Islet of Langerhans (tissue), 1 donor: ENCODE data around the gene GRIN2A.
"Not testable (repeated sequence)": the region's sequence is repeated elsewhere in the genome, so short reads cannot be mapped to it uniquely, and the experiment has no call there.

Source experiments
- FAIRE-seq: peaks from one replicate; lab custom pipeline; 2011; peaks lifted over from hg19 to GRCh38; lab: Jason Lieb, UNC

Gene GRIN2A

DNA sequence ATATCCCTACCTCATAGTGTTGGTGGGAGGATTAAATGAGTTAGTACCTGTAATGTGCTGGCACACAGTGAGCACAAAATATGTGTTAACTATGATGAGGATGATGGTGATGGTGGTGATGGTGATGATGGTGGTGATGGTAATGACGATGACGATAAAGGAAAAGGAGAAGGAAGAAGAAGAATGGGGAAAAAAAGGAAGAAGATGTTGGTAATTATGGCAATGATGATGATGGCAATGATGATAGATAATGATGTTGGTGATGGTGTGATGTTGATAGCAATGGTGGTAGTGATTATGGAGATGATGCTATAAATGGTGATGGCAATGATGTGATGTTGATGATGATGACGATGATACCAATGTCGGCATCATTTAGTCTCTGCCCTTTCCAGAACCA, 270.2 kb downstream of the GRIN2A start:
- no peak for FAIRE-seq

DNA sequence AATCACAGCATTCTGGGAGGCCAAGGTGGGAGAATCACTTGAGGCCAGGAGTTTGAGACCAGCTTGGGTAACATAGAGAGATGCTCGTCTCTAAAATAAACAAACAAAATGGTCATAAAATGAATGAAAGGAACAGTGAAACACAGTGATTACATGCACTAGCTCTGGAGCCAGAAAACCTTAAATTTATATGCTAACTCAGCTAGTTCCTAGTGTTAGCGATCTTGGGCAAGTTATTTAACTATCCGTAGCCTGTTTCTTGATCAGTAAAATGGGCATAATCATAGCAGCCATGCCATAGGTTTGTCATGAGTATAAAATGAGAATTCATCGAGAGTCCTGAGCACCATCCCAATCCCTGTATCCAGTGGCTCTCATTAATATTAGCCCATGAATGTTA, 271.0 kb downstream of the GRIN2A start:
- no peak for FAIRE-seq

DNA sequence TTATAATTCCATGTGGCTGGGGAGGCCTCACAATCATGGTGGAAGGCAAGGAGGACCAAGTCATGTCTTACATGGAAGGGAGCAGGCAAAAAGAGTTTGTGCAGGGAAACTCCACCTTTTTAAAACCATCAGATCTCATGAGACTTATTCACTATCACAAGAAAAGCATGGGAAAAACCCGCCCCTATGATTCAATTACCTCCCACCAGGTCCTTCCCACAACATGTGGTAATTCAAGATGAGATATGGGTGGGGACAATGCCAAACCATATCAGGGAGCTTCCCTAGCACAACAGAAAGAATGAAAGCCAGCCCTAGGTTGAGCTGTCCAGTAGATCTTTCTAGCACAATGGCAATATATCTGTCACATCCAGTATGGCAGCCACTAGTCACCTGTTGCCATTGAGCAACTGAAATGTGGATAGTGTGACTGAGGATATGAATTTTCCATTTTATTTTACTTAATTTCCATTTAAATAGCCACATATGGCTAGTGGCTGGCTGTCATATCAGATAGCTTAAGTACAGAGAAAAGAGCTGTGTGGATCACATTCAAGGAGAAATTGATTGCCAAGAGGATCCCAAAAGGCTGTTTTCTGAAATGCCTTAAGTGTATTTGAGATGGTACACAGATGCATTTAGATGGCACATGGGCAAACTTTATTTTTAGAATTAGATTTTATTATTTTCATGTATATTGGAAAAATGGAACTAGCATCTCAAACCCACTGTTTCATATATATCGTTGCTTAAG, 273.0 kb downstream of the GRIN2A start:
- no peak for FAIRE-seq

DNA sequence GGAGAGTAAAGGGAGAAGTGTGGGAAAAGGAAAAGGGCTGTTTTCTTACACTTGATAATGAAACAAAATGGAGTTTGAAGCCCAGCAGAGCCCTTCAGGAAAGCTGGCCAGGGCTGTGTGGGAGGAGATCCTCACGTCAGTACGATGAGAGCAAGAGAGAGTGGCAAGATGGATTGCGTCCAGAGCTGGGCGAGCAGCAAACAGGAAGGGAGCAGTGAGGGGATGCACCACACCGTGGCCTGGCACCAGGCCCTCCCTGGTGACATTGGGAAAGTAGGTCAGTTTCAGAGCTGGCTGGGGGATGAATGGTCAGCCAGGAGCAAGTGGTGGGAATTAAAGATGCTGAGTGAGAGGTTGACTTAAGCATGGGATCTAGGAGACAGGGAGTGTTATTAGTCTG, 273.6 kb downstream of the GRIN2A start:
- peak; percentile 17 for FAIRE-seq

DNA sequence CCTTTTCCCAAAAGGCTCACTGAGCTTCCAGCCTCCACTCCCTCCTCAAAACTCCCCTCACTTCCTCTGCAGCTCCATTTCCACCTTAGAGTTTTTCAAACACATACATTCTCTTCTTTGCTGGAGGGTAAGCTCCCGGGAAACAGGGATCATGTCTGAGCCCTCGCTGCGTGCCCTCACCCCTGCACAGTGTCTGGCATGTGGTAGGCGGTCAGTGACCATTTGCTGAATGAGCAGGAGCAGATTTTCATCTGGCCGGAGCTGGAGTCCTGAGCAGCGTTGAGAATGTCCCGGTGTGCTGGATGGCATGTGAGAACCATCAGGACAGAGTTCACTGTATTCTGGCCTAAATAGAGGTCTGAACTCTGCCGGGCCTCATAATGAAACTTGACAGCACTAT, 274.5 kb downstream of the GRIN2A start:
- FAIRE-seq = no peak

DNA sequence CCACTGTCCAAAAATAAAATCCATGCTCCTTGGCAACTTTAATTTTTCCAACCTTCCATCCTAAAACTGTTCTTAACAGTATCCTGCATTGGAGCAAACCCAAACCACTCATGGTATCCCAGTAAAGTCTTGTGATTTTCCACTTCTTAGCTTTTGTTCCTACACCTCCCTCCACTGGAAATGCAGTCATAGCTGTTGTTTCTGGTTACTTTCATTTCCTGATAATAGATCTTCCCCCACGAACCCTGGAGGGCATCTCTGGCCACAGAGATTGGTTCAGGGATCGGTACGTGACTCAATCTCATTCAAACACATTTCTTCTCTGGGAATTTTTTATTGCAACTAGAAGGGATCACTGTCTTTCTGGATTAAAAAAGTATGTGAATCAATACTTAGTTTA, 276.0 kb downstream of the GRIN2A start:
- FAIRE-seq = no peak

DNA sequence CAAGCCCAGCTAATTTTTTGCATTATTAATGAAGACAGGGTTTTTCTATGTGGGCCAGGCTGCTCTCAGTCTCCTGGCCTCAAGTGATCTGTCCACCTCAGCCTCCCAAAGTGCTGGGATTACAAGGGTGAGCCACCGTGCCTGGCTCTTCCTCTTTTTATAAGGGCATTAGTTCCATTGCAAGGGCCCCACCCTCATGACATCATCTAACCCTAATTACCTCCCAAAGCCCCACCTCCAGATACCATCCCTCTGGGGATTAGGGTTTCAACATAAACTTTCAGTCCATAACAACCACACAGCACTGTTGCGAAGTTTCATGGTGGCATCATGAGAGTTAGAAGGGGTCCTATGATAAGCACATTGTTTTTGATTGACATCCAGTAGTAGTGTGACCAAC, 277.7 kb downstream of the GRIN2A start:
- no peak for FAIRE-seq

DNA sequence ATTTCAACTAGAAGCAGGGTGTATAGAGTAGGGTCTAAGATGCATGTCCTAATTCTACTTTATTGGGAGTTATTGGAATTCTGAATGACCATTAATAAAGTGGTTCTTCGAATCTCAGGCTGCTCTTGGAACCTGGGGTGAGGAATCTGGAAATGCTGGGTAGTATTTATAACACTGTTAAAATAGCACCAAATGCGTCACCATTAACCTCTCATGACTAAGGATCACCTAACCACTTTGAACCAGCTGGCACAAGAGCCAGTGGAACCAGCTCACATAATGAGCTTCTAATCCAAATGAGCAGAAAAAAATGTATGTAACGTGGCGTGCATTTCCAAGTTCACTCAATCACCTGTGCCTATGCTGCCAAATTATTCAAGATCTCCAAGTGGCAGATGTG, 281.7 kb downstream of the GRIN2A start:
- FAIRE-seq = no peak

DNA sequence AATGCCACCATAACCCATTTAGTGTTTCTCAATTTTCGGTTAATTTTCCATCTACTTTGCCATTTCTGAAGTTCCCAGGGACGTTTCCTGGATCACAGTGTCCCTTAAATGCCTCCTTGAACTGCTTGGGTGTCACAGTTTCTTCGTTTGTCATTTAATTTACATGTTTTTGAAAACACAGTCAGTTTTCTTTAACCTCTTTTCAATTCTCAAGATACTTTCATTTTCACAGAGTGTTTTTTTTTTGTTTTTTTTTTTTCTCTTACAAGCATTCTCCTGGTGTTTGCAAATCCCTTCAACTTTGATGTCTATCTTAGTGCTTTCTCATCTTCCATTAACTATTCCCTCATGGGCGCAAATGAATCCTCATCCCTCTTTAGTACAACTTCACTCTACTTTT, 283.7 kb downstream of the GRIN2A start:
- FAIRE-seq = no peak

DNA sequence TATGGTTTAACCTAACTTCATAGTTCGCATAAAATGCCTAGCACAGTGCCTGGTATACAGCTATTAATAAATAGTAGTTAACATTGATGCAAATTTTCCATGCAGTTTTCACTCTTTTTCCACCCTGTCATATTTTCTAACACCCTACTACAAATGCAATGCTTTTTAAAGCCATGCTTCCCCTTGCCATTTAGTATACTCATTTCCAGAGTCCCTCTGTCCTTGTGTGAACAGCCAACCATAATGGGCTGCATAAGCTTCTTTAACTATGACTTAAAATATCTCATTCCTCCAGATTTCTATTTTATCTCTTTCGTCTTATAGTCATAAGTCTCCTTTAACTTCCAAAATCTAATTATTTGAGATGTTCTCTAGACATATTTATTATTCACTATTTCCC, 284.1 kb downstream of the GRIN2A start:
- no peak for FAIRE-seq

DNA sequence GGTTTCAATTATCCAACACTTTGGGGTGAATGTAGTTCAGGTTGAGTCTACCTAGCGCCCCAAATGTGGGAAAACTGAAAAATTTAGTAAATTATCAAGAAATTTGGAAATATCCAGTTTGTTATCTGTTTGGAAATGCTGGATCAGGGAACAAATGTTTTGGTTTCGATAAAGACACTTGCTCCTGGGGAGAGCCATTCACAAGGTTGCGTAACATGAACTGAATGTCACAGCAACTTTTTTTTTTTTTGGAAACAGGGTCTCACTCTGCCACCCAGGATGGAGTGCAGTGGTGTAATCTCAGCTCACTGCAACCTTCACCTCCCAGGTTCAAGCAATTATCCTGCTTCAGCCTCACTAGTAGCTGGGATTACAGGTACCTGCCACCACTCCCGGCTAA, 286.4 kb downstream of the GRIN2A start:
- no peak for FAIRE-seq

DNA sequence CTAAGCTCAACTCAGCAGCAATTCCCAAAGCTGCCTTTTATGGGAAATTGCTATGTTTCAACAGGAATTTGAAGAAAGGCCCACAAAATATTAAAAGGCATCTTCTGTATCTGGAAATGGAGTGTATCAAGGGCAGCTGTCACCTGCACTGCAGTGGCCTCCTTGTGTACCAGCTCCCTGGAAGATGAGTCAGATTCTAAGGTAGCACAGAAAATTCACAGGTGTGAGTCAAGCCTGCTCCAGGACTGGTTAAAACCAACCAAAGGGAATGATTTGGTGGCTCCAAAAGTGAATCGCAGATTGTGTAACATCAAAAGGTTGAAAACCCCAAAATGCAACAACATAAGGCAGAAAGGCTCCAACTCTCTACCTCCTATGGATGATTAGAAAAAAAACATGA, 296.4 kb downstream of the GRIN2A start:
- no peak for FAIRE-seq

DNA sequence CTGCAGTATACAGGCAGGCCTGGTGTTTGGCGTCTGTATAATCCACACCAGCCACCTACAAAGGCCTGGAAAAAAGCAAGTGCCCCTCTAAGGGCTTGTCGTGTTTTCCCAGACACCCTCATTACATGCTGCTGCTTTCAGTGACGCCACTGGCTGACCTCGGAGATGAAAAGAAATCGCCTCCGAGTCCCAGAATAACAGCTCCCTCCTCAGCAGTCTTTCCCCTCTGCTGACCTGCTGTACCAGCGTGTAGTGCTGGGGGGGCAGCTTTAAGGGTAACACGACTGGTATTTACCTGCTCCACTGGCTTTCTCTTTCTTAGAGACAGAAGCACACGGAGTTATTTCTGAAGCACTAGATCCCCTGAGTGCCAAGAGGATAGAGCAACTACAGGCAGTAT, 296.8 kb downstream of the GRIN2A start:
- FAIRE-seq = no peak

DNA sequence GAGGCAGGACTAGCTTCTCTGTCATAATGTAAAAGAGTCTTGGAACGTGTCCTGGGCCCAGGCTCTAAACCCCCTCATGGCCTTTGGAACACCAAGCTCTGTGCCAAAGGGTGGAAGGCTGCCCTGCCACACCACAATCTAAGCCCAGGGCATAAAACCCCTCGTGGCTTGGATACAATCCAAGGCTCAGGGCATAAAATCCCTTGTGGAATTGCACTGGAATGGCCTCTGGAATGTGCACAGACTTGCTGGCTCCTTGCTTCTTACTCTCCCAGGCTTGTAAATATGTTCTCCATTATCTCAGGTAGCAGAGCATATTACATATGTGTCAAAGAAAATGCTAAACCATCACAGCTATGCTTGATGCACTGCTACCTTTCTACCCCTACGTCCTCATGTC, 306.2 kb downstream of the GRIN2A start:
- FAIRE-seq = not testable (repeated sequence)

DNA sequence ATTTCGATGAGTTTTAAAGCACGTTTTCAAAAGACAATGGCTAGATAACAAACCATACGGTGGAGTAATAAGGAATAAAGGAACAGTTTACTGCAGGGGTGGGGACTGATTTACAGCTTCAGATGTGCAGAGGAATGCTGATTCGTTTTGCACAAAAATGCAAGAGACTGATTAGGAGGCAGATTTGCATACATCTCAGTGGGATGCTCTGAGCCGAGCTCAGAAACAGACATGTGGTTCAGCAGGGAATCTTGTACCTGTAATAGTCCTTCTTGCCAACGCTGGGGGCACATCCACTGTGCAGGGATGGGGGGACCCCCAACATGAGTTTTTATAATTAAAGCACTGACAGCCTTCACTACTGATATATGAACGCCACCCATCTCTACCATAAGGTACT, 308.0 kb downstream of the GRIN2A start:
- no peak for FAIRE-seq

DNA sequence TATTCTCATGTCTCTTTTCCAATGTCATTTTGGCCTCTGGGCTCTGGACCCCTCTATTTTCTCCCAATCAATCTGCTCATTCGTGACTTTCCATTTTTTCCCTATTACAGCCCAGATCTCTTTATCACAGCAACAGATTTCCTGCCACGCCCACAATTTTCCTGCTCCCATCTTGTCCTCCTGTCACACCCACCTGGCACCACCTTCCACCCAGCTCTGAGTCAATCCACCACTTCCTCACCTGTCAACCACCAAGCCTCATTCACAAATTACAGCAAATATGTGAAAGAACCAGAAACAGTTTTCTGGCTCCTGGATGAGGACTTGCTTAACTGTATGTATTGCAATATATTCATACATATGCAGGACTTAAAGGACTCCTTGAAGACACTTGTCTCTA, 311.3 kb downstream of the GRIN2A start:
- FAIRE-seq = no peak

DNA sequence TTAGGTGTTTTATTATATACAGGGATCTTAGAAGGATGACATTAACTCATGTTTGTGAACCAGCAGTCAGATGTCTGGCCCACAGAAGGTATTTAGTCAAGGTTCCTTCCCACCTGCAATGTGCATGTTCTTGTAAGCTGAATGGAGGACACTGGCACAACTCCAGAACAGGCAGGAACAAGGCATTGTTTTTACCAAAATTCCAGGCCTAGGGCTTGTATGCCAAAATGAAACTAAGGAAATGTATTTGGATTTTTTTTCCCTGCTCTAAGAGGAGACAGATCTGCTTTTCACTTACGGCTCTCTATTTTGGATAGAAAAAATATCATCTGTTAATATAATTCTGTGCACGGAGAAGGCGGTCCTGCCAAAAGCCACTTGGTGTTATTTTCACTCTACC, 312.5 kb downstream of the GRIN2A start:
- no peak for FAIRE-seq

DNA sequence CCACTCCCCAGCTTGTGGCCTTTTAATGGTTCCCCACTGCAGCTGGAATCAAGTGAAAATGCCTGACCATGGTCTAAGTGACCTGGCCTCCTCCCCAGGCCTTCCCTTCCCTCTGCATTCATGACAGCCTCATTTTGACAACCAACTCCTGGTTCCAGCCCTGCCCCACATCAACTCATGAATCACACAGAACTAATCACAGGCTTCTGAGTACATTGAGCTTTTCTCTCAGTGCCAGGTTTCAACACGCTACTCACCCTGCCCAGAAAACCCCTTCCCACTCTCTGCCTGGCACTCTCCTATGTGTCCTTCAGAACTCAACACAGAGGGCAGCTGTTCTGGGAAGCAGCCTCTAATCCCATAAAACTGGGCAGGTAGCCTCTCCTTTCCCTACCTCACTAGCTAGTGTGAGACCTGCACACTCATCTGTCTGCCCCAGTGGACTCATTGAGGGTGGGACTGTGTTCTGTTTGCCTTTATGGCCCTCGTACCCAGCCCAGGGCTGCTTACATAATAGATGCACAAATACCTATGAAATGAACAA, 313.6 kb downstream of the GRIN2A start:
- FAIRE-seq = no peak

DNA sequence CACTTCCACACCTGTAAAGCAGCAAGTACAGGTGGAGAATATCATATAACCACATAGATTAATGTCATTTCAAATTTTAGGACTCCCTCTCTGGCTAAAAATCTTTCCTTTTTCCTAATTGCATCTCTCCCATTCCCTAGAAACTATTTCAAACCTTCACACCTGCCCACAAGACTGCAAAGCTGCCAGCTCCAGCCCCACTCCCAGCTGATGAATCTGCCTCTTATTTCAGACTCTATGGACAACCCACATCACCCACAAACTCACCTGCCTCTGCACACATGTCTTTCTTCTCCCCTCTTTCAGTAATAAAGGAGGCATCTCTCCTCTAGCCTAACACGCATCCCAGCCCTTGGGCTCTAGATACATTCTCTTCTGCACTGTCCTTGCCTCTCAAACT, 315.1 kb downstream of the GRIN2A start:
- no peak for FAIRE-seq

DNA sequence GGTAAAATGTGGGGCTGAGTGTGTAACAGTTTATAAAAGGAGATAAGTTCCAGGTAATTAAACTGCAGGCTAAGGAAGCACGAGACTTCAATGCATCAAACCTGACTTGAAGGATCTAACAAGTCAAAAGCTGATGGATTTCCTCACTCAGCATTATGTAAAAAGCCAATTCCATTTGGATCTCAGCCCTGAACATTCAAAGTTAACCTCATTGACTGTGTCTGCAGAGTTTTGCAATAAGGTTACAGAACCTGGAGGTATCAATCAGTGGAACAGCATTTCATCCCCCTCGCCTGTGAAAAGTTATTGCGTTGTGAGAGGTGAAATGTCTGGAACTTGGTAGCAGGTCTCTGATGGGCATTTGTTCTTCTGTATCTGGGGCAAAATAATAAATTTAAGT, 317.8 kb downstream of the GRIN2A start:
- no peak for FAIRE-seq

DNA sequence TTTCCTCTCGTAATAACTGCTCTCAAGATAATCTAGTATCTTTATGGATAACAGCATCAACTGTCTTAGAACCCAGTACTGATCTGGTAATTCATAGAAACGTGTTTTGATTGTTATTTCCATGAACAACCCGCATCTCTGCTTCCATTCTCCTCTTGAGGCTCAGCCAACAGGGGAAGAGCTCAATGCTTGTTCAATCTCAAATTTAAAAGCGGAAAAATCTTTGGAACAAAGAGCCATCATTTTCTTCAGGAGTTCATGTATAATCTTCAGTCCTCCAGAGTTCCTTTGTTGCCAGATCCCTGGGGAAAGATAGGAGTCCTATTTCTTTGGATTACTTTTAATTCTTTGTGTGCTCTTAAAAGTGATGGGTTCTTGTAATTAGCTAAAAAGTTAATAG, 319.9 kb downstream of the GRIN2A start:
- FAIRE-seq = no peak

DNA sequence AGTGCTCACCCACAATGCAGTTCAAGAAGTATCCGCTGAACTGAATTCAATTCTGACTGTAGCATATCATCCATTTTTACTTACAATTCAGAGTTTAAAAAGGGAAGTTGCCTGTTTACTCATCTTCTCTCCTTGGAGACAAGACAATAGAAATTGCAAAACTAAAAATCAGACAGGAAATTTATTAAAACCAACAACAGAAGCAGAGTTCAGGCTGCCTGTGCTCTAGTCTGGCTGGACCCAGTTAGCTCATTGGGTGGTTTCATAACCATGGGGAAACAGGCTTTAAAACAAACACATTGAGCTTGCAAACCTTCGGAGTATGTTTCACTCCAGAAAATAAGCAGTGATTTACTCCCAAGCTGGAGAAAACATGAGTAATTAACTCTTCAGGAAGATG, 321.4 kb downstream of the GRIN2A start:
- no peak for FAIRE-seq

DNA sequence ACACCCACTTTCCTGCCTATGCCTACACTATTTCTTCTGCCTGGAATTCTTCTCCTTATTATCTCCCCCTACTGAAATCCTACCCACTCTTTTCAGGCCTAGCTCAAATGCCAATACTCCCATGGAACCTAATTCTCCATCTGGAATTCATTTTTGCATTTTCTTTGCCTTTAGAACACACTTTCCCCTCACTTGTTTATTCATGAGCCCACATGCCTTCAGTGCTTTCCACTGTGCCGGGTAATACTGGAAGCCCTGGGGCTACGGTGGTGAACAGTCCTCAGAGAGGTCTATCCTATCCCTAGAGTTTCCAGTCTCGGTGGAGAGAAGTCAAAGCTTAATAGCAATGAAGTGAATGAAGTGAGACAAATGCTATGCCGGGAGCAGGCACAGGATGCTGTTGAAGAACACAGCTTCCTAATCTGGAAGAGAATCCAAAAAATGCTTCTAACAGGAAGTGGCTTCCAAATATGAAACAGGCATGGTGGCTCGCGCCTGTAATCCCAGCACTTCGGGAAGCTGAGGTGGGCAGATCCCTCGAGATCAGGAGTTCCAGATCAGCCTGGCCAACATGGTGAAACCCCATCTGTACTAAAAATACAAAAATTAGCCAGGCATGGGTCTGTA, 322.4 kb downstream of the GRIN2A start:
- no peak for FAIRE-seq

DNA sequence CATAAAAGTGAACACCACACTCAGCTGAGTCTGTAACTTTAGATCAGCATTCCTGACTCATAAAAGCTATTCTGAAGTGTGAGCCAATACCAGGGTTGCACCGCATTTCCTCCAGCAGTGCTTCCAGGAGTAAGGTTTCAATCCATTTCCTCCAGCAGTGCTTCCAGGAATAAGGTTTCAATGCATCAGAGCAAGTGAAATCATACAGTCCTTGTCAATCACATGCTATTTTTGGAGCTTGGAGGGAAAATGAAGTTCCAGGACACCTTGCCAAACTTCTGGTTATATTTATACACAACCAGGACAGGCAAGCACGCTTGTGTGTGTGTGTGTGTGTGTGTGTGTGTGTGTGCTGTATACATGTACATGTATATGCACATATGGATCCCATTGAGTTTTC, 327.6 kb downstream of the GRIN2A start:
- FAIRE-seq = no peak
